Dendritic cell treated with granulocyte-macrophage colony-stimulating factor and Interleukin-4, amounts not matched to agents 40 ng/mL and 50 ng/mL, for 4 days (primary cell): Measurements from ENCODE around the gene BOD1L2.

Source experiments
- H3K27ac Mint-ChIP-seq: one replicate; pipeline ENCODE4 v1.8.0; 2022; ENCODE audit warnings: mild to moderate bottlenecking, mixed read lengths
- H3K27me3 Mint-ChIP-seq: one replicate; pipeline ENCODE4 v1.8.0; 2022; ENCODE audit warnings: mild to moderate bottlenecking, mixed read lengths
- H3K36me3 Mint-ChIP-seq: one replicate; pipeline ENCODE4 v1.8.0; 2022; ENCODE audit warnings: low read depth, mixed read lengths
- H3K4me1 Mint-ChIP-seq: one replicate; pipeline ENCODE4 v1.8.0; 2022; ENCODE audit warnings: low read depth, mixed read lengths
- H3K4me3 Mint-ChIP-seq: one replicate; pipeline ENCODE4 v1.8.0; 2022; ENCODE audit warnings: mild to moderate bottlenecking, moderate library complexity, mixed read lengths
- H3K9me3 Mint-ChIP-seq: one replicate; pipeline ENCODE4 v1.8.0; 2022; ENCODE audit warnings: mixed read lengths
- intact Hi-C: fragments of 100-400 bp; cut with micrococcal nuclease; formaldehyde crosslinking; loops from one replicate; pipeline ENCODE4 v1.15.0; 2022

BOD1L2 gene

DNA sequence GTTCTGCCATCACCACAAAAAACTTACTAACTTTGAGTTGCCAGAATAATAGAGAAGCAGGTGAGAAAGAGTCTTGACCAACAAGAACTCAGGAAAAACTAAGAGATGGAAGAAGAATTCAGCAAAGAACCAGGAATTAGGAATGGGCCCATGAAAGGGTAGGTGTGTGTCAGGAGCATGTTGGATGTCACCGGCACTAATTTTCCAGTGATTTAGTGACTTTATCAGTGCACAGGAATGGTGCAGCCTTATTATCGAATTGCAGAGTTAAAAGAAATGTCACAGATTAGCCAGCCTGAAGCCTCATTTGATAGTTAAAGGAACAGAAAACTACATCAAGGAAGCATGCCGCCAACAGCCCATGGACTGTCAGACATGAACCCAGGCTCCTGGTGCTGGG lies 9.0 kb upstream of the BOD1L2 start:
- H3K27me3 Mint-ChIP-seq: peaks cover 21% of the 10 kb centered on the region
- no peaks in the 10 kb centered on the region for H3K4me1 Mint-ChIP-seq
- H3K9me3 Mint-ChIP-seq: no peaks in the 10 kb centered on the region
- H3K4me3 Mint-ChIP-seq: no peak overlapping the region
- H3K36me3 Mint-ChIP-seq: no peaks in the 10 kb centered on the region
- intact Hi-C loops: no loop called here
- no peak overlapping the region for H3K27ac Mint-ChIP-seq

DNA sequence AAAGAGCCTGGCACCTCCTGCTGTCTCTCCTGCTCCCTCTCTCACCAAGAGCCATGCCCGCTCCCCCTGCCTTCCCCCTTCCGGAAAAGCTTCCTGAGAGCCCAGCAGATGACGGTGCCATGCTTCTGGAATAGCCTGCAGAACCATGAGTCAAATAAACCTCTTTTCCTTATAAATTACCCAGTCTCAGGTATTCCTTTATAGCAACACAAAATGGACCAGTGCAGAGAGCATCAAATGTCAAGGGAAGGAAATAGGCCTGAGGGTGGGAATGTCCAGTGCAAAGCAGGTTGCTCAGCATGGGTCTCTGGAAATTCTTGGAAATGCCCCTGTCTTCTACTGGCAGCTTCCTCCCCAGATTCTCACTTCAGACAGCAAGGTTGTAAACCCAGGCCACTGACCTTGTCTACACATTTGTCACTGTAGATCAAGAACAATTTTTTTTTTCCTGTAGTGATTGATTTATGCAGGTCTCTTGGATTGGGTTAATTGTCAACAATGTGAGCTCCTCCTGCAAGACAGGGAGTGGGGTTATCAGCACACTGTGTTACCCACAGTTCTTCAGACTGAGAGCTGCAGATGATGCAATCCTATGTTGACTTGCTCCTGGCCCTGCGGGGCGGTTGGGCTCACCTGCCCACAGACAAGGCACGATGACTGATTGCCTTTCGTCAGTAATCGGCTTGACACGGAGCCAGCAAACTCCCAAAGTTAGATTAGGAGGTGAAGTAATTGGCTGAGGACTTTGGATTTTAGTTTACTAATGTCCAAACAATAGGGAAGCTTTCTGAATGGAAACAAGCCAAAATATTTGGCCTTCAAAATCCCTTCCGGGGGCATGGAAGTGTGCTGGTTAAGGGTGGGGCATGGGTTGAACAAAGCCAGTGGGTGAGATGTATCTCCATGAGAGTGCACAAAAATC lies 5.4 kb upstream of the BOD1L2 start:
- Mint-ChIP-seq H3K9me3 (no peaks in the 10 kb centered on the region), H3K27ac (no peak overlapping the region), H3K36me3 (no peaks in the 10 kb centered on the region), H3K4me1 (no peaks in the 10 kb centered on the region), H3K4me3 (no peak overlapping the region), H3K27me3 (peaks cover 33% of the 10 kb centered on the region)
- intact Hi-C loops: no loop called here

DNA sequence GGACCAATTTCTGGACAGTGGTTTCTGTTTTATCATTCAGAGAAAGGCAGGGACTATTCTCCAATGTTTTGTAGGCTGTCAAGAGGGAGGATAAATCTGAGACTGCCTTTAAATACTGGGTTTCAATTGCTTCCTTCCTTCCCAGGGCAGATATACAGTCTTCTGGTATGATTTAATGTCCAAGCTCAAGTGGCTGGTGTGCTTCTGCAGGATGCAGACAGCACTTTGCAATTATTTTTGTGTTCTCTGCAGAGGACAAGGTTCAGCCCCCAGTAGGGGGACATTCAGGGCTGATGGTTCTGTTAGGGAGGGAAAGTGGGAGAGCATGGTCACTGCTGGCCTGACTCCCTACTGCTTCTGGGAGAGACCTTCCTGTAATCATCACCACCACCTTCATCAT lies 4.6 kb upstream of the BOD1L2 start:
- no peaks in the 10 kb centered on the region for H3K36me3 Mint-ChIP-seq
- intact Hi-C loops: no loop called here
- no peaks in the 10 kb centered on the region for H3K4me1 Mint-ChIP-seq
- H3K27me3 Mint-ChIP-seq: peaks cover 36% of the 10 kb centered on the region
- H3K9me3 Mint-ChIP-seq: no peaks in the 10 kb centered on the region
- H3K27ac Mint-ChIP-seq: no peak overlapping the region
- no peak overlapping the region for H3K4me3 Mint-ChIP-seq

DNA sequence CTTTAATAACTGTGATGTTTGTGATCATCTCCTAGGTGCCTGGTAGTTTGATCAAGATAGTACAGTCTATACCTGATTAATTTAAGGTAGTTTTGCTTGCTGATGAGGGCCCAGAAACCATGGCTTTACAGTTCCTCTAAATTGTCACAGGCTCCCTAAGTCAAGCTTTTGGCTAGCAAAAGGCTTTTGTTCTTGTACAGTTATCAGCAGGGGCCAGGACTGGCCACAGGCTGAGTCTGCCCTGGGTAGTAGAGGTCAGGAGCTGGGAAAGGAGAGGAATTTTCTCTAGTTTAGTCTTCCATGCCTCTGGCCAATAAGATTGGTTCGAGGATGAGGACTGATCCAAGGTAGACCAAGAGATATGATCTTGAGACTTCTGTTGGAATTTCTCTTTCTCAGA lies 3.6 kb upstream of the BOD1L2 start:
- H3K4me3 Mint-ChIP-seq: no peak overlapping the region
- intact Hi-C loops: no loop called here
- no peaks in the 10 kb centered on the region for H3K9me3 Mint-ChIP-seq
- H3K27me3 Mint-ChIP-seq: peaks cover 43% of the 10 kb centered on the region
- H3K4me1 Mint-ChIP-seq: no peaks in the 10 kb centered on the region
- no peak overlapping the region for H3K27ac Mint-ChIP-seq
- no peaks in the 10 kb centered on the region for H3K36me3 Mint-ChIP-seq

DNA sequence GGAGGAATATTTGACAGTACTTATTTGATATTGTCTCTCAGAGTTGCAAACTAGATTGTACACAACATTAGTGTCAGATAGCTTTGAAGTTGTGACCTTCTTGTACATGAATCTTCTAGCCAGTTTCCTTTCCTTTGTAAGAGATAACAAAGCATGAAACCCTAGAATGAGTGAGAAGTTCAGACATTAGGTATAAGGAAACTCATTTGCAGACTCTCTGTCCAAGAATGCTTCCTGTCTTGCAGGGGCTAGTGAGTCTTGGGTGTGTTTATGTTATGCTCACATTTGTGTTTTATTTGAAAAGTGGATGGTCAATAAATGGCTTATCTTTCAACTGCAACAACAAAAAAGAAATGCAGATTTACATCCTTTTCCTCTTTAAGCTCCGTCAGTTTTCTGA lies 1.4 kb downstream of the BOD1L2 start:
- peaks cover 61% of the 10 kb centered on the region for H3K27me3 Mint-ChIP-seq
- no peaks in the 10 kb centered on the region for H3K9me3 Mint-ChIP-seq
- H3K4me3 Mint-ChIP-seq: no peak overlapping the region
- intact Hi-C loops: no loop called here
- H3K4me1 Mint-ChIP-seq: peaks cover 12% of the 10 kb centered on the region
- H3K36me3 Mint-ChIP-seq: no peaks in the 10 kb centered on the region
- no peak overlapping the region for H3K27ac Mint-ChIP-seq

DNA sequence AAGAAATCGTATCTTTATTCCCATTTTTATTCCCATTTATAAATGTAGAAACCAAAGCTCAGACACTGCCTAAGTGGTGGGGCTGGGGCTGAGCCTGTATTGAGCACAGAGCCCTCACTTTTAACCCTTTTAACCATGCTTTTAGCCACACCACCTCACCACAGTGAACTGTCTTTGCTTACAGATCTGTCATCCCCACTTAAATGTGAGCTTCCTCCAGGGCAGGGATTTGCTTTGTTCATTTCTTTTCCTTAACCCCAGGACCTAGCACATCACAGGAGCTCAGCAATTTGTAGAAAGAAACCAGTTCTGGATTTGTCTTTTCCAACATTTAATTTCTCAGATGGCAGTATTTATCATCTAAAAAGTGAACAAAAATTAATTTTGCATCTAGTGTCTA lies 2.2 kb downstream of the BOD1L2 start:
- H3K4me3 Mint-ChIP-seq: no peak overlapping the region
- intact Hi-C loops: no loop called here
- no peaks in the 10 kb centered on the region for H3K9me3 Mint-ChIP-seq
- H3K27me3 Mint-ChIP-seq: peaks cover 61% of the 10 kb centered on the region
- no peaks in the 10 kb centered on the region for H3K36me3 Mint-ChIP-seq
- H3K4me1 Mint-ChIP-seq: peaks cover 12% of the 10 kb centered on the region
- H3K27ac Mint-ChIP-seq: no peak overlapping the region

DNA sequence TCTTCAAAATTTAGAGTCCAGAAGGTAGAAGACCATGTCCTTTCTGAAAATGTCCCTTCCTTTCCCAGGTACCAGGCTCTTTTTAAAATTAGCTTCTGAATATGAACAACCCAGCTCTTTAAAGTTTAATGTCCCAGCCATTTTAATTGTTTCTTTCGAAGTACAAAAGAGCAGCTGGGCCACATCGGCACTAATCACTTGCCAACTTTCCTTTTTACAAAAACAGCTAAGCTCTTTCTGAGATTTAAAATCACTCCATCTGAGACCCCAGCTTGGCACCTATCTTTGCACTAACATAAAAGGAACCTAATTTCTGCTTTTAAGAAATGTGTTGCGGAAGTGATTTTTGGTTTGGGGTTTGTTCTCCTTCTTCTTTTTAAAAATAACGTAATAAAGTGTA lies 2.6 kb downstream of the BOD1L2 start:
- H3K27me3 Mint-ChIP-seq: peaks cover 59% of the 10 kb centered on the region
- H3K4me3 Mint-ChIP-seq: no peak overlapping the region
- peaks cover 12% of the 10 kb centered on the region for H3K4me1 Mint-ChIP-seq
- H3K27ac Mint-ChIP-seq: no peak overlapping the region
- no peaks in the 10 kb centered on the region for H3K36me3 Mint-ChIP-seq
- H3K9me3 Mint-ChIP-seq: no peaks in the 10 kb centered on the region
- intact Hi-C loops: no loop called here

DNA sequence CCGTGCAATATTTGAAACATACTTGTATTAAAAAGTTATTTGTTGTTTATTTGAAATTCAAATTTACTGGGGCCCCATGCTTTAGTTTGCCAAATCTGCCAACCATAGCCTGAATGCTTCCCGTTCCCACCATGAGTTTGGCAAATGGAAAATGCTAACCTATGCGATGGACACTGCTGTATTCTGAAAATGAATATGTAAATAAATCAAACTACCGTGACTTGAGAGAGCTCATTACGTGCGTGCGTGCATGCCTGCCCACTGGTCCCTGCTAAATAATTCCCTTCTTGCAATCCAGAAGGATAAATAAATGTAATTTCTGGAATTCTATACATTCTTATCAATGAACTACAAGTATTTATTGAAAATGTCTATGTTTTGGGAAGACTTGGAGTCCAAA lies 3.2 kb downstream of the BOD1L2 start:
- Mint-ChIP-seq H3K36me3 (no peaks in the 10 kb centered on the region), H3K27me3 (peaks cover 57% of the 10 kb centered on the region), H3K9me3 (no peaks in the 10 kb centered on the region), H3K4me1 (peaks cover 12% of the 10 kb centered on the region), H3K4me3 (no peak overlapping the region), H3K27ac (no peak overlapping the region)
- intact Hi-C loops: no loop called here

DNA sequence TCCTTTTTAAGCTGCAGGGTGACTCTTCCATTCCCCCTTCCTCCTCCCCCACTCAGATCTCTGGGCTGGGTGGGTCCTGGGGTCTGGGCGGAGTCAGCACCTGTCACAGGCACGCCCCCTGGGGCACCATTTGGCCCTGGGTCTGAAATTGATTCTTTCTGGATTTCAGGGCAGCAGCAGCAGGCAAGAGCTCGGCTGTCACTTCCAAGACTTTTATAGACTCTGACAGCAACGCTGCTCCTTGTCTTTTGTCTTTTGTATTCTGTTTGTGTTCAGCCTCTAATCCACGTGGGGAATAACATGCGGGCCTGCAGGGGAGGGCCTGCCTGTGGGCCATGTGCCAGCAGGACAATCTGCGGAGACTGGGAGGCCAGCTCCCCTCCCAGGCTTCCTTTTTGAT lies 3.9 kb downstream of the BOD1L2 start:
- H3K27ac Mint-ChIP-seq: no peak overlapping the region
- H3K27me3 Mint-ChIP-seq: peaks cover 58% of the 10 kb centered on the region
- H3K9me3 Mint-ChIP-seq: no peaks in the 10 kb centered on the region
- H3K36me3 Mint-ChIP-seq: no peaks in the 10 kb centered on the region
- intact Hi-C loops: no loop called here
- H3K4me1 Mint-ChIP-seq: peaks cover 12% of the 10 kb centered on the region
- no peak overlapping the region for H3K4me3 Mint-ChIP-seq

DNA sequence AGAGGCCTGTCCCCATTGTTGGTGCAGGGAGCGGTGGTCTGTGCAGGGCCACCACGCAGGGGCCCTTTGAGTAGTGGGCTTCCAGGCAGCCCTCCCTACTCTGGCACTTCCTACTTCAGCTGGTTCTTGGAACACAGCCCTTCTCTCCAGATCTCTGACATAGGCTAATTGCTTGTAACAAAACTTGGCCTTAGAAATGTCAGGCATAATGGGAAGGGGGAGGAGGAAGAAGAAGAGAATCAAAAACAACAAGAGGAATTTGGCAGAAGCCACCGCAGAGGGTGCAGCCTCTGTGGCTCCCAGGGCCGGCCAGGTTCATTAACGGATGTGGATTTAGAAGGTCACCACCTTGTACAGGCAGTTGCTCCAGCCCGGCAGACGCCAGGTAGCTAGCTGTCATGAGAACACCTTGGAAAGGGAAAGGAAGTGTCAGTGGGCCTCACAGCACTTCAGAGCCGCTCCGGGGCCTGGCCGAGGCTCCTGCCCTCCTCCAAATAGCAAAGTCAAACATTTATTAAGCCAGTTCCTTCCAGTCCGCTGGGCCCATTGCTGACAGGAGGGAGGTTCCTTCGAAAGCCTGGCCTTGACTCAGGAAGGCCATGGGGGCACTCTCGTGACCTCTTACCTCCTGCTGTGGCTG lies 7.4 kb downstream of the BOD1L2 start:
- Mint-ChIP-seq H3K9me3 (no peaks in the 10 kb centered on the region), H3K4me3 (no peak overlapping the region), H3K4me1 (peaks cover 6% of the 10 kb centered on the region), H3K27ac (no peak overlapping the region), H3K27me3 (peaks cover 41% of the 10 kb centered on the region), H3K36me3 (no peaks in the 10 kb centered on the region)
- intact Hi-C loops: no loop called here

DNA sequence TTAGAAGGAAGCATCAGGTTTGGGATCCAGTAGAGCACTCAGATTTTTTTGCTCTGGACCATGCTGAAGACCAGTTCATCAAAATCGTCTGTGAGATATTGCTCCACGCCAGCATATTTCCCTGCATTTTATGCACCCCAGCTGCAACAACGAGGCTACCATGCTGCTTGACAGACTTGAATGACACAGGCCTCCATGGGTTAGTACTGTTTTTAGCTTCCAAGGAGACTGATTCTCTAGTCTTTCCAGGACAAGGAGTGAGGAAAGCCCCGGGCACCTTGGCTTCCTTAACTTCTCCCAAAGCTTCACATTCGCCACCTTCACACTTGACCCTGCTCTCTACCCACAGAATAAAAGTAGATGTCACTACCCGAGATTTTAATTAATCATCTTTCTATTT lies 17.5 kb downstream of the BOD1L2 start:
- Mint-ChIP-seq H3K36me3 (no peaks in the 10 kb centered on the region), H3K27me3 (peaks cover 9% of the 10 kb centered on the region), H3K4me1 (no peaks in the 10 kb centered on the region), H3K9me3 (no peaks in the 10 kb centered on the region), H3K27ac (no peak overlapping the region), H3K4me3 (no peak overlapping the region)
- intact Hi-C loops: no loop called here

DNA sequence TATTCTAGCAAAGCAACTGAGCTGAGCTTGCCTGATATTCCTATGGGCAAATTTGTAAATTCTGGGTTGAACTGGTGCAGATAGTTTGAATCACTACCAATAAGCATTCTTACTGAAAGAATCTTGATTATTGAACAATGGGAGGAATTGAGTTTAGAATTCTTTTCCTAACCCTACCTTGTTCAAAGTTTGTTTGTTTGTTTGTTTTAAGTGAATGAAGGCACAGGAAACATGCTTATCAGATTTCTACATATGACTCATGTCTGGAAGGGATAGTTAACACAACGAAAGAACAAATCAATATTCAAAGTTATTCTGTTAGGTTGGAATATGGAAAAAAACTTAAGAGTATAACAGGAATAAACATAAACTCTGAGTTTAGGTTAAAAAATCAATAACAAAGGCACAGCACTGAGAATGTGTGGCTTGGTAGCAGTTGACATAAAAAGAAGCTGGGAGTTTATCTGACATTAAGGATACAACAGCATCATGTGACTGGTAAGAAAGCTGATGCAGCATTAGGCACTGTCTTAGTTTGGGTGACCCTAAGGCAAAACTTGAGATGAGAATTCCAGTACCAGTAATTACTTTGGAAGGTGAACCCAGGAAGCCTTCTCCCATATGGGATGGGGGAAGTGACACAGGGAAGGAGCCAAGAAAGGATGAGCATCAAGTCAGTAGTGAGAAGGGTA lies 20.9 kb downstream of the BOD1L2 start:
- Mint-ChIP-seq H3K9me3 (no peaks in the 10 kb centered on the region), H3K4me1 (no peaks in the 10 kb centered on the region), H3K27me3 (peaks cover 10% of the 10 kb centered on the region), H3K36me3 (no peaks in the 10 kb centered on the region), H3K4me3 (no peak overlapping the region), H3K27ac (no peak overlapping the region)
- intact Hi-C loops: no loop called here

DNA sequence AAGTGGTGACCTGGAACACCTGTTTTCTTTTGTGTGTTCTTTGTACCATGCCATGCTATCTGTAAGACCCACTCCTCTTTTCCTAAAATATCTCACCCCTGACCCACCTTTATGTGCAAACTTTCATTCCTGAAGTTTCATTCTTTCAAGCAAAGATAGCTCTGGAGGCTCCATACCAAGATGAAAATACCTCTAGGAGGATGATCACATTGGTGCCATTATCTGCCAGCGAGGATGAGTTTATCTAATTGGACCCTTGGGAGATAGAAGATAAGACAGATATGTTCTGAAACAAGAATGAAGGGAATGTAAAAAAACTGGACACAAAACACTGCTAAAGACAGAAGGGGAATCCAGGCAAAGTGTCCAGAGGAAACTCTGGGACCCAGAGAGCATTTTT lies 24.1 kb downstream of the BOD1L2 start:
- Mint-ChIP-seq H3K36me3 (no peaks in the 10 kb centered on the region), H3K27ac (no peak overlapping the region), H3K27me3 (peaks cover 10% of the 10 kb centered on the region), H3K9me3 (no peaks in the 10 kb centered on the region), H3K4me3 (no peak overlapping the region), H3K4me1 (no peaks in the 10 kb centered on the region)
- intact Hi-C loops: no loop called here

DNA sequence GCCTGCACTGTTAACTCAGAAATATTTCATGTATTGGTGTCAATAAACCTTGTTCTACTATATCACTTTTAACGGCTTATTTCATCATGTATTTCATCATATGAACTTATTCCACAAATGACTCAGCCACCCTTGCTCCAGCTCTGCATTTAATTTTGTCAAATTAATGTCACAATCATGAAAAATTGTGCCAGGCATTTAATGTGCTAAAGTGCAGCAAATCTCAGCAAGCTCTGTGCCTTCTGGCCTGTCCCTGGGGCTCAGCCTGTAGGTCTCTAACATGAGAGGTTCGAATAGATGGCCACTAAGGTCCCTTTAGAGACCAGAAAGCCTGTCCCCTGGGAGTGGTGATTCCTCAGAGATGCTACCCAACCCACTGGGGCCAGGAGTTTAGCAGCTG lies 28.6 kb downstream of the BOD1L2 start:
- no peaks in the 10 kb centered on the region for H3K36me3 Mint-ChIP-seq
- H3K27me3 Mint-ChIP-seq: no peaks in the 10 kb centered on the region
- intact Hi-C loops: no loop called here
- H3K9me3 Mint-ChIP-seq: peaks cover 9% of the 10 kb centered on the region
- no peak overlapping the region for H3K27ac Mint-ChIP-seq
- no peak overlapping the region for H3K4me3 Mint-ChIP-seq
- no peaks in the 10 kb centered on the region for H3K4me1 Mint-ChIP-seq
